Measurements from ENCODE around the gene STARD3.

- TF ChIP-seq CTCF (IDR thresholded peaks at IDR 0.05; ENCODE audit: poor library complexity) (no peak), EZH2 (IDR thresholded peaks at IDR 0.05; ENCODE audit: borderline replicate concordance) (no peak), EZH2phosphoT487 (IDR thresholded peaks at IDR 0.05; ENCODE audit: low read depth, severe bottlenecking, unreplicated experiment) (no peak)
Measured at GRCh38 chr17:39615434-39615833, 21.5 kb upstream of the STARD3 start.

All from hepatocyte (in vitro differentiated cells).